ENCODE measurements around the gene PSMB11.

The PSMB11 gene

DNA sequence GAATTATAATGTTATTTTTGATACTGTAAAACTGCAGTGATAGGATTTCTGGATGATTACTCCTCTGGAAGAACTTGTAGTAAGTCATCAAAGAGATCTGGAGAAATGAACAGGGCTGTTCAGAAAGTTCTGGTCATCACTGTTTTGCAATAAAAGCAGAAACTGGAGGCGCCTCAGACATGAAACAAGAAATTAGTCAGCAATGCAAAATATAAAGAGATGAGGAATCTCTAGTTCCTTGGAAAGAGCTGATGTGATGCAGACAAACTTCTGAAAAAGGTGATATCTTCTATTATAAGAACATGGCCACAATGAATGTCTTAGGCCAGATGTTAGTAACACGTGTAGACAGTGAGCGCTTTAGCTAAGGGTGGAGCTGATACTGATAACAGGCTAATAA, 43.4 kb downstream of the PSMB11 start:
- DNase-seq (ENCODE audit: insufficient read length) (no peak), FAIRE-seq (no peak)
- TF ChIP-seq TAF1 (IDR thresholded peaks at IDR 0.05; ENCODE audit: borderline replicate concordance, low read depth, low read length) (no peak), POLR2AphosphoS5 (IDR thresholded peaks at IDR 0.05; ENCODE audit: low read depth, low read length) (no peak), POLR2A (IDR thresholded peaks at IDR 0.05; ENCODE audit: low read depth, low read length) (no peak)

- no peak for TF ChIP-seq TAF1 (IDR thresholded peaks at IDR 0.05; ENCODE audit: borderline replicate concordance, low read depth, low read length)
- TF ChIP-seq POLR2AphosphoS5 (IDR thresholded peaks at IDR 0.05; ENCODE audit: low read depth, low read length) = no peak
- TF ChIP-seq POLR2A (IDR thresholded peaks at IDR 0.05; ENCODE audit: low read depth, low read length) = no peak
- DNase-seq (ENCODE audit: insufficient read length) (no peak), FAIRE-seq (no peak)
Observed at GRCh38 chr14:23086565-23086964, 44.6 kb downstream of the PSMB11 start.

GRCh38 chr14:23089498-23090253, 47.7 kb downstream of the PSMB11 start:
- no peak for TF ChIP-seq TAF1 (IDR thresholded peaks at IDR 0.05; ENCODE audit: borderline replicate concordance, low read depth, low read length)
- no peak for TF ChIP-seq POLR2AphosphoS5 (IDR thresholded peaks at IDR 0.05; ENCODE audit: low read depth, low read length)
- TF ChIP-seq POLR2A (IDR thresholded peaks at IDR 0.05; ENCODE audit: low read depth, low read length) = no peak
- DNase-seq (ENCODE audit: insufficient read length) (no peak), FAIRE-seq (no peak)

DNA sequence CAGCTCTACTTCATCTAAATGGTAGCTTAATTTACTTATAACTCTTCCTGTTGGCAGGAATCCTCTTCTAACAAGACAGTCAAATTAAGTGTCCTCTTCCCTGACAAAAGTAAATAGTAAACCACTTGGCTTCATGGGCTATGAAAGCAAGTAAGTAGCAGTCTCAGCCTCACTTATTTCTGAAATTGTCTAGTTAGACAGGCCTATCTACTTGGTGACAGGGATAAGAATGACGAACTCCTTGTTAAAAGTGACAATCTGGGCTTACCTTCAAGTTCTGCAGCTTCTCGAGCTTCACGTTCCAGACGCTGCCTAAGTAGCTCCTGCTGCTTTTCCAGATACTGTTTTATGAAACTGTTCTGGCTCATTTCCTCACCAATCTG, 48.2 kb downstream of the PSMB11 start:
- TF ChIP-seq TAF1 (IDR thresholded peaks at IDR 0.05; ENCODE audit: borderline replicate concordance, low read depth, low read length) (no peak), POLR2A (IDR thresholded peaks at IDR 0.05; ENCODE audit: low read depth, low read length) (no peak), POLR2AphosphoS5 (IDR thresholded peaks at IDR 0.05; ENCODE audit: low read depth, low read length) (no peak)
- no peak for FAIRE-seq
- DNase-seq (ENCODE audit: insufficient read length) = no peak

DNA sequence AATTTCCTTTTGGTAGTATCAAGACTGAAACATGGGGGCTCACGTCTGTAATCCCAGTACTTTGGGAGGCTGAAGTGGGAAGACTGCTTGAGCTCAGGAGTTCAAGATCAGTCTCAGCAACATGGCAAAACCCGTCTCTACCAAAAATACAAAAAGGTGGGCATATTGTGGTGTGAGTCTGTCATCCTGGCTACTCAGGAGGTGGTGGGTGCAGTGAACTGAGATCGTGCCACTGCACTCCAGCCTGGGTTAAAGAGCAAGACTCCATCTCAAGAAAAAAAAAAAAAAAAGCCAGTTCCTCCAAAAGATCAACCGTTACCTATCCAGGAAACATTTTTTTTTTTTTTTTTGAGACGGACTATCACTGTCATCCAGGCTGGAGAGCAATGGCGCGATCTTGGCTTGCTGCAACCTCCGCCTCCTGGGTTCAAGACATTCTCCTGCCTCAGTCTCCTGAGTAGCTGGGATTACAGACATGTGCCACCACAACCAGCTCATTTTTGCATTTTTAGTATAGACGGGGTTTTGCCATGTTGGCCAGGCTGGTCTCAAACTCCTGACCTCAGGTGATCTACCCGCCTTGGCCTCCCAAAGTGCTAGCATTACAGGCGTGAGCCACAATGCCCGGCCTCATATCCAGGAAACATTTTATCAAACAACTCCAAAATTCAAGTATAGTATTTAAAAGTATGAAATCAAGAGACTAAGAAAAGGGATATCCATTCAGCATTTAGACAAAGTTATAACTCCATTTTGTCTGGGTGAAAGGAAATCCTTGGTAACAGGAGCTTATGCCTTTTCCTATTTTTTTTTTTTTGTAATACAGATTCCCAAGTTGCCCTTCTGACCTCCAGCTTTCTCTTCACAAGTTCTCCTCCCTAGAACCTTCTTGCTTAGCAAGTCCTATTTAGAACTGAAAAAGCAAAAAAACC, 49.5 kb downstream of the PSMB11 start:
- no peak for FAIRE-seq
- no peak for DNase-seq (ENCODE audit: insufficient read length)
- TF ChIP-seq TAF1 (IDR thresholded peaks at IDR 0.05; ENCODE audit: borderline replicate concordance, low read depth, low read length) = no peak
- no peak for TF ChIP-seq POLR2A (IDR thresholded peaks at IDR 0.05; ENCODE audit: low read depth, low read length)
- no peak for TF ChIP-seq POLR2AphosphoS5 (IDR thresholded peaks at IDR 0.05; ENCODE audit: low read depth, low read length)

DNA sequence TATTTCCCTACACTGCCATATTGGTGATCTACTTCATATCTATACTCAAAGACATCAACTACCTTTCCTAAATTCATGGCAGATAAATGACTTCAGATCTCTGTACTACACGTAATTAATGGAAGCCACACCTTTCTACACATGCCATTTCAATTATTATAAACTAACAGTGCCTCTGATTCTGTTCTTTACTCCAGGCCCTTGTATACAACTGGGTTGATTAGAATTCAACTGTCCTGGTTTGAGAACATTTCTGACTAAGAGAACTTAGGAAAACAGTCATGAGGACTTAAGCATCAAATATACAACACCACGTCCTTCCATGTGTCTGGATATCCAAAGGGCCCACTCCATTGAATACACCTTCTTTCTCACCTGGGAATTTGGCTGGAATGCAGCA, 51.1 kb downstream of the PSMB11 start:
- no peak for TF ChIP-seq POLR2A (IDR thresholded peaks at IDR 0.05; ENCODE audit: low read depth, low read length)
- TF ChIP-seq POLR2AphosphoS5 (IDR thresholded peaks at IDR 0.05; ENCODE audit: low read depth, low read length) = no peak
- no peak for TF ChIP-seq TAF1 (IDR thresholded peaks at IDR 0.05; ENCODE audit: borderline replicate concordance, low read depth, low read length)
- FAIRE-seq = no peak

DNA sequence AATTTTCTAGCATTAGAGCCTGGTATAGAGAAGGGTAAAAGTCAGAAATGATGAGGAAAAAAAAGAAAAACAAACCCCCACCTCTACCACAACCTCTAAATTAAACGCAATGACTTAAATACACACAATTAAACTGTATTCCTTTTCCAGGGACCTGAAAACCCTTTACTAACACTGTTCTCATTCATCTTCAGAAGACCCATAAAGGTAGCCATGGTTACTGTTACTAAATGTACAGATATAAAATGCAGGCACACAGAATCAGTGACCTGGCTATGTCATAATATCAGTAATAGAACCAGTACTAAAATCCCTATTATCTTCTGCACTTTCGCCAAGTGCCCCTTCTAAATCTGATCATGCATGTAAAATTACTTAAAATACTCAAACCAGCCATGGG, 51.5 kb downstream of the PSMB11 start:
- TF ChIP-seq POLR2AphosphoS5 (IDR thresholded peaks at IDR 0.05; ENCODE audit: low read depth, low read length) (no peak), TAF1 (IDR thresholded peaks at IDR 0.05; ENCODE audit: borderline replicate concordance, low read depth, low read length) (no peak), POLR2A (IDR thresholded peaks at IDR 0.05; ENCODE audit: low read depth, low read length) (no peak)
- no peak for FAIRE-seq
- no peak for DNase-seq (ENCODE audit: insufficient read length)

More for the DNA sequence above, 51.1 kb downstream of the PSMB11 start:
- no peak for DNase-seq (ENCODE audit: insufficient read length)

Measured in GM12892 (cell line).